Esophagus muscularis mucosa (tissue), 4 donors: ENCODE results near the gene SLF2. TPM values are rescaled to one million over a fixed set of nuclear protein-coding genes. Genes with fewer than 3 reads are reported as not detected.
A peak's percentile ranks its signal among the peaks of the same experiment; 100 is the strongest.

Experiments used
- DNase-seq: peaks from one replicate; pipeline ENCODE4 v3.0.0-alpha.2; 2017; ENCODE audit errors: extremely low spot score
- H3K27ac ChIP-seq, 4 donors: fragments of 200-600 bp; sonication (generic); replicated peaks in 1 of 4; 1 replicate in 3 of 4; 2 replicates in 1 of 4; pipeline ENCODE4 v1.5.1; 2016 to 2019; ENCODE audit warnings: mild to moderate bottlenecking in 1 of 4
- H3K27me3 ChIP-seq, 4 donors: fragments of 200-600 bp; sonication (generic); one replicate each; pipeline versions ENCODE4 v1.5.1 to v1.6.0; 2016 to 2019
- H3K36me3 ChIP-seq, 4 donors: fragments of 200-600 bp; sonication (generic); one replicate each; pipeline ENCODE4 v1.5.1; 2016 to 2019
- H3K4me1 ChIP-seq, 4 donors: fragments of 200-600 bp; sonication (generic); one replicate each; pipeline ENCODE4 v1.5.1; 2016 to 2019
- H3K4me3 ChIP-seq, 4 donors: fragments of 200-600 bp; sonication (generic); 1 replicate in 2 of 4; 2 replicates in 2 of 4; pipeline ENCODE4 v1.5.1; 2016 to 2019; ENCODE audit warnings: mild to moderate bottlenecking in 4 of 4, moderate library complexity in 1 of 4
- H3K9me3 ChIP-seq, 4 donors: fragments of 200-600 bp; sonication (generic); 1 replicate in 3 of 4; 2 replicates in 1 of 4; pipeline ENCODE4 v1.5.1; 2016 to 2019
- EP300 ChIP-seq: sonication (generic); formaldehyde crosslinking; IDR thresholded peaks from one replicate; pipeline ENCODE4 v1.6.1; 2017; ENCODE audit warnings: antibody characterized with exemption
- POLR2A ChIP-seq: fragments of 450-650 bp; IDR thresholded peaks from one replicate; pipeline ENCODE4 v1.6.1; 2017; ENCODE audit warnings: antibody characterized with exemption, moderate library complexity, mild to moderate bottlenecking, low read depth
- POLR2AphosphoS5 ChIP-seq, 2 donors: sonication (generic); formaldehyde crosslinking; IDR thresholded peaks; one replicate each; pipeline ENCODE4 v1.6.1; 2017; ENCODE audit warnings: antibody characterized with exemption in 2 of 2
- WGBS: methylation state at CpG from one replicate; pipeline ENCODE4 v1.1.5; 2018; 5-methylcytosine and 5-hydroxymethylcytosine counted together
- intact Hi-C: fragments of 100-400 bp; cut with DNase I; formaldehyde crosslinking; loops from one replicate; pipeline ENCODE4 v1.15.1; 2023
- total RNA-seq, 4 donors: library from RNA; depleted of rRNA; stranded (reverse); fragments of >200 nt; gene quantifications; one replicate each; pipeline versions ENCODE4 v1.1.0 to v1.2.1, GENCODE V29; 2016
- TF ChIP-seq, protein P1 (sequence below), 3 experiments: fragments of 200-600 bp in 2 of 3; fragments of 450-650 bp in 1 of 3; sonication (generic) in 2 of 3; IDR thresholded peaks; one replicate each; pipeline ENCODE4 v1.5.1; 2017 to 2019; ENCODE audit warnings: antibody characterized with exemption in 3 of 3, mild to moderate bottlenecking in 2 of 3, moderate library complexity in 1 of 3

SLF2 gene
- total RNA-seq, 4 donors from 2014 or later: 19.1 to 34.1 (median 20.8) TPM

DNA sequence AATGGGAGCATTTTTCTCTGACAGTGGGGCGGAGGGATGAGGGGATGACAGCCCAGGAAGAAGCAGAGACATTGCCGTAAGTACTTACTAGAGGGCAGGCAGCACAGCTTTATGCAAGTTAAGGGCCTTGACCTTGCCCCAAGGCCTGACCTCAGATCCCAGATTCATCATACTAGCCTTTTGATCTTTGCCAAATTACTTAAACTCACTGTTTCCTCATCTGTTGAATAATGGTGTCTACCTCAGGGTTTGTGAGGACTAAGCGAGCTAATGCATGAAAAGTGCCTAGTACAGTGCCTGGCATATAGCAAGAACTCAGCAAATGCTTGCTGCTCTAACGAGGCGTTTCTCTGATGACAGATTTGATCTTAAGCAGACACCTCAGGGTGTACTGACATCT lies 53.1 kb downstream of the SLF2 start:
- TF ChIP-seq, protein P1, sequence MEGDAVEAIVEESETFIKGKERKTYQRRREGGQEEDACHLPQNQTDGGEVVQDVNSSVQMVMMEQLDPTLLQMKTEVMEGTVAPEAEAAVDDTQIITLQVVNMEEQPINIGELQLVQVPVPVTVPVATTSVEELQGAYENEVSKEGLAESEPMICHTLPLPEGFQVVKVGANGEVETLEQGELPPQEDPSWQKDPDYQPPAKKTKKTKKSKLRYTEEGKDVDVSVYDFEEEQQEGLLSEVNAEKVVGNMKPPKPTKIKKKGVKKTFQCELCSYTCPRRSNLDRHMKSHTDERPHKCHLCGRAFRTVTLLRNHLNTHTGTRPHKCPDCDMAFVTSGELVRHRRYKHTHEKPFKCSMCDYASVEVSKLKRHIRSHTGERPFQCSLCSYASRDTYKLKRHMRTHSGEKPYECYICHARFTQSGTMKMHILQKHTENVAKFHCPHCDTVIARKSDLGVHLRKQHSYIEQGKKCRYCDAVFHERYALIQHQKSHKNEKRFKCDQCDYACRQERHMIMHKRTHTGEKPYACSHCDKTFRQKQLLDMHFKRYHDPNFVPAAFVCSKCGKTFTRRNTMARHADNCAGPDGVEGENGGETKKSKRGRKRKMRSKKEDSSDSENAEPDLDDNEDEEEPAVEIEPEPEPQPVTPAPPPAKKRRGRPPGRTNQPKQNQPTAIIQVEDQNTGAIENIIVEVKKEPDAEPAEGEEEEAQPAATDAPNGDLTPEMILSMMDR (IDR thresholded peaks at IDR 0.05): no peak
- TF ChIP-seq POLR2A (no peak), POLR2AphosphoS5 (IDR thresholded peaks at IDR 0.05) (no peak), EP300 (no peak)
- Histone ChIP-seq H3K36me3 (peaks cover 19 to 55% (median 34%) of the 10 kb centered on the region in 4 donors), H3K9me3 (no peaks in the 10 kb centered on the region), H3K27me3 (peaks cover 0 to 5% (median 0%) of the 10 kb centered on the region in 4 donors), H3K4me3 (no peak overlapping the region), H3K27ac (no peak overlapping the region), H3K4me1 (peaks cover 7 to 25% (median 19%) of the 10 kb centered on the region in 4 donors)
- 62% methylated on average over 5 of the region's 5 CpGs for WGBS
- DNase-seq: peak; percentile 77
- intact Hi-C loops: loop anchor here (10.0 kb wide), 1 partner anchor 49 kb away; no protein-coding TSS in a partner anchor

- intact Hi-C loops: loop anchor here (10.0 kb wide), 1 partner anchor 48 kb away; no protein-coding TSS in a partner anchor
- peak; percentile 37 for DNase-seq
- H3K36me3 ChIP-seq: peaks cover 12 to 44% (median 30%) of the 10 kb centered on the region in 4 donors
- no peak overlapping the region for H3K4me3 ChIP-seq
- peaks cover 7 to 25% (median 19%) of the 10 kb centered on the region in 4 donors for H3K4me1 ChIP-seq
- no peak for TF ChIP-seq POLR2A
- no peak for TF ChIP-seq POLR2AphosphoS5 (IDR thresholded peaks at IDR 0.05)
- TF ChIP-seq, protein P1 (IDR thresholded peaks at IDR 0.05): no peak
- no peak for TF ChIP-seq EP300
- peaks cover 0 to 5% (median 0%) of the 10 kb centered on the region in 4 donors for H3K27me3 ChIP-seq
- H3K27ac ChIP-seq: no peak overlapping the region
- 62% methylated on average over 2 of the region's 2 CpGs for WGBS
- H3K9me3 ChIP-seq: no peaks in the 10 kb centered on the region
Measured at GRCh38 chr10:100966887-100967286, 54.1 kb downstream of the SLF2 start.

- H3K27me3 ChIP-seq: peaks cover 0 to 5% (median 0%) of the 10 kb centered on the region in 4 donors
- peaks cover 8 to 40% (median 25%) of the 10 kb centered on the region in 4 donors for H3K36me3 ChIP-seq
- H3K4me3 ChIP-seq: no peak overlapping the region
- peak; percentile 53 for DNase-seq
- no peak overlapping the region for H3K27ac ChIP-seq
- H3K9me3 ChIP-seq: no peaks in the 10 kb centered on the region
- peaks cover 7 to 25% (median 19%) of the 10 kb centered on the region in 4 donors for H3K4me1 ChIP-seq
- TF ChIP-seq POLR2AphosphoS5 (IDR thresholded peaks at IDR 0.05) (no peak), EP300 (no peak), POLR2A (no peak)
- TF ChIP-seq, protein P1 (IDR thresholded peaks at IDR 0.05): no peak
- WGBS: 79% methylated on average over 2 of the region's 2 CpGs
- intact Hi-C loops: loop anchor here (10.0 kb wide), 1 partner anchor 47 kb away; no protein-coding TSS in a partner anchor
Measured at GRCh38 chr10:100967332-100967731, 54.6 kb downstream of the SLF2 start.

DNA sequence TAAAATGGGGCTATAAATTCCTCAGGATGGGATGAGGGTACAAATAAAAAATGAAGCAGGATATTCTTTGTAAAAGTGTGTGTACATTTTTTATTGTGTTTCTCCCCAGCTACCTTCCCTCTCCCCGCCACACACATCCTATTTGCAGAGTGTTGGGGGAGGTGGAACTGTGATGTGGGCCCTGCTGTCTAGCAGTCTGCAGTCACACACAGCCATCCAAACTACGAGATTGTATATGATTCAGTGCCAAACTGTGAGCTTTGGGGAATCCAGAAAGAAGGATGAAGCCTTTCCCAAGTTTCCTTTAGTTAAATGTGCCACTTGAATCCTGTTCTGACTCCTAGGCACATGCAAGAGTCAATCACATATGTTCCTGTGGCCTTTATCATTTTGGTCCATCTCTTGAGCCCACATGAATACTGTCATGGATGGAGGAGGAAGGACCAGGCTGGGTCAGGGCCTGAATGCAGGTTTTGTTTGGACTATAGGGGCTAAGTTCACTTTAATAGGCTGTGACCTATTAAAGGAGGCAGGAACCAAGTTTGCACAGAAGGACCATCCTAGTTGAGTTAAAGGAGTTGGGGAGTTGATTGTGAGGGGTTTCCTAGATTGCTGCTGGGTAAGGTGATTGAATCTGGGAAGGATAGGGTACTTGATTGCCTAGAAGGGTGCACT lies 55.4 kb downstream of the SLF2 start:
- H3K36me3 ChIP-seq: peaks cover under 1 to 31% (median 19%) of the 10 kb centered on the region in 4 donors
- H3K27me3 ChIP-seq: peaks cover 0 to 5% (median 0%) of the 10 kb centered on the region in 4 donors
- WGBS: 82% methylated on average over 2 of the region's 2 CpGs
- peak; percentile 4 for DNase-seq
- H3K4me1 ChIP-seq: peaks cover 7 to 25% (median 19%) of the 10 kb centered on the region in 4 donors
- intact Hi-C loops: loop anchor here (10.0 kb wide), 1 partner anchor 47 kb away; no protein-coding TSS in a partner anchor
- no peaks in the 10 kb centered on the region for H3K9me3 ChIP-seq
- H3K27ac ChIP-seq: no peak overlapping the region
- no peak overlapping the region for H3K4me3 ChIP-seq
- TF ChIP-seq POLR2A: no peak
- TF ChIP-seq POLR2AphosphoS5 (IDR thresholded peaks at IDR 0.05): no peak
- no peak for TF ChIP-seq EP300
- TF ChIP-seq, protein P1 (IDR thresholded peaks at IDR 0.05): no peak
